Prostate gland (tissue), 2 donors: Measurements from ENCODE around the gene FGGY.

Experiments used
- POLR2A ChIP-seq: fragments of 450-650 bp; IDR thresholded peaks from one replicate; pipeline ENCODE4 v1.6.1; 2016; ENCODE audit warnings: antibody characterized with exemption, mild to moderate bottlenecking
- POLR2AphosphoS5 ChIP-seq: sonication (generic); formaldehyde crosslinking; IDR thresholded peaks from one replicate; pipeline ENCODE4 v1.6.1; 2017; ENCODE audit warnings: antibody characterized with exemption
- TF ChIP-seq, protein P1 (sequence below), 4 experiments: fragments of 200-600 bp in 2 of 4; fragments of 450-650 bp in 2 of 4; sonication (generic) in 2 of 4; IDR thresholded peaks; 1 replicate in 3 of 4; 2 replicates in 1 of 4; pipeline ENCODE4 v1.5.1; 2016 to 2019; ENCODE audit warnings: antibody characterized with exemption in 4 of 4, mild to moderate bottlenecking in 2 of 4, moderate library complexity in 2 of 4

DNA sequence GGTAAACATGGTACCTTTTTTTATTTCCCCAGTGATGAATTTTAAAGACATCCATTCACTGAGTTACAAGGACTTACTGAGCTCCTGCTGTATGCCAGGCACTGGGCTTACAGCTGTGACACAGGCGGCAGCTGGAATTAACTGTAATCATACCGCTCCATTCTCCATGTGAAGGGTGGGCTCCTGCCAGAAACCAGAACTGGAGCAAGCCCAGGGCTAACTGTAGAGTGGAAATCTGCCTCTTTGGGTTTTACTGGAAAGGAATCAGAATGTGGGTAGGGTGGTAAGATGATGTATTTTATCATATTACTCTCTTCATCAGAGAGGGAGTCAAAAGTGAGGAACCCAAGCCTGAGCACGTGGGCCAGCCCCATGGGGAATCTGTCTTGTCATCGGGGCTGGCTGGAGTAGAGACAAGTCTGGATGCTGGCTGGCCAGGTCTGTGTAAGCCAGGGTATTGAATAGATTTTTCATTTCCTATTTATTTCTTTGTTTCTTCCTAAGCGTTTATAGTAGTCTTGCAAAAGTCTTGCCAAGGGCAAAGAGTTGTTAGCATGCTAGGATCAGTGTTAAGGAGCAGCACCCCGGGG, 21.5 kb downstream of the FGGY start:
- TF ChIP-seq, protein P1, sequence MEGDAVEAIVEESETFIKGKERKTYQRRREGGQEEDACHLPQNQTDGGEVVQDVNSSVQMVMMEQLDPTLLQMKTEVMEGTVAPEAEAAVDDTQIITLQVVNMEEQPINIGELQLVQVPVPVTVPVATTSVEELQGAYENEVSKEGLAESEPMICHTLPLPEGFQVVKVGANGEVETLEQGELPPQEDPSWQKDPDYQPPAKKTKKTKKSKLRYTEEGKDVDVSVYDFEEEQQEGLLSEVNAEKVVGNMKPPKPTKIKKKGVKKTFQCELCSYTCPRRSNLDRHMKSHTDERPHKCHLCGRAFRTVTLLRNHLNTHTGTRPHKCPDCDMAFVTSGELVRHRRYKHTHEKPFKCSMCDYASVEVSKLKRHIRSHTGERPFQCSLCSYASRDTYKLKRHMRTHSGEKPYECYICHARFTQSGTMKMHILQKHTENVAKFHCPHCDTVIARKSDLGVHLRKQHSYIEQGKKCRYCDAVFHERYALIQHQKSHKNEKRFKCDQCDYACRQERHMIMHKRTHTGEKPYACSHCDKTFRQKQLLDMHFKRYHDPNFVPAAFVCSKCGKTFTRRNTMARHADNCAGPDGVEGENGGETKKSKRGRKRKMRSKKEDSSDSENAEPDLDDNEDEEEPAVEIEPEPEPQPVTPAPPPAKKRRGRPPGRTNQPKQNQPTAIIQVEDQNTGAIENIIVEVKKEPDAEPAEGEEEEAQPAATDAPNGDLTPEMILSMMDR (IDR thresholded peaks at IDR 0.05): no peak
- TF ChIP-seq POLR2A (no peak), POLR2AphosphoS5 (no peak)
